Keratinocyte (primary cell): ENCODE measurements around the gene SCN8A. TPM values are rescaled to one million over a fixed set of nuclear protein-coding genes. Genes with fewer than 3 reads are reported as not detected.

Experiments
- DNase-seq: peaks from one replicate; pipeline ENCODE4 v3.0.0-alpha.2; 2011; ENCODE audit warnings: low read depth, missing footprints, low spot score
- FAIRE-seq: peaks from 2 replicates; lab custom pipeline; 2011; peaks lifted over from hg19 to GRCh38; lab: Jason Lieb, UNC
- H2AFZ ChIP-seq: 2 replicates; pipeline ENCODE4 v1.6.0; 2012; ENCODE audit warnings: low read length, control low read depth, inconsistent platforms; ENCODE audit not compliant: control insufficient read depth
- H3K27ac ChIP-seq: 2 replicates; pipeline ENCODE4 v1.5.1; 2011; ENCODE audit warnings: low read length; ENCODE audit not compliant: control insufficient read depth, insufficient read depth
- H3K27me3 ChIP-seq: 3 replicates; pipeline ENCODE4 v1.6.0; 2011; ENCODE audit warnings: low read length; ENCODE audit not compliant: control insufficient read depth, insufficient read depth; ENCODE audit errors: extremely low read depth
- H3K36me3 ChIP-seq, 2 experiments: 2 replicates in 1 of 2; 3 replicates in 1 of 2; pipeline ENCODE4 v1.5.1; 2011; ENCODE audit warnings: low read length in 2 of 2, mild to moderate bottlenecking in 1 of 2; ENCODE audit not compliant: control insufficient read depth in 2 of 2, insufficient read depth in 2 of 2; ENCODE audit errors: extremely low read depth in 1 of 2
- H3K4me1 ChIP-seq: 3 replicates; pipeline ENCODE4 v1.5.1; 2011; ENCODE audit warnings: low read length; ENCODE audit not compliant: control insufficient read depth, insufficient read depth; ENCODE audit errors: extremely low read depth
- H3K4me2 ChIP-seq: 3 replicates; pipeline ENCODE4 v1.6.0; 2011; ENCODE audit warnings: low read depth, low read length; ENCODE audit not compliant: control insufficient read depth, insufficient read depth; ENCODE audit errors: extremely low read depth
- H3K4me3 ChIP-seq, 3 experiments: fragments of 200-600 bp in 1 of 3; sonication (generic) in 1 of 3; 2 replicates in 2 of 3; 3 replicates in 1 of 3; pipeline ENCODE4 v1.5.1; 2011 to 2016; ENCODE audit warnings: low read length in 3 of 3, mild to moderate bottlenecking in 3 of 3, control low read depth in 2 of 3, inconsistent platforms in 1 of 3, low read depth in 1 of 3, mixed read lengths in 1 of 3, mixed run types in 1 of 3, moderate library complexity in 1 of 3; ENCODE audit not compliant: control insufficient read depth in 2 of 3, insufficient read depth in 2 of 3; ENCODE audit errors: extremely low read depth in 1 of 3
- H3K79me2 ChIP-seq: 2 replicates; pipeline ENCODE4 v1.6.0; 2012; ENCODE audit warnings: low read length; ENCODE audit not compliant: control insufficient read depth, insufficient read depth
- H3K9ac ChIP-seq: 3 replicates; pipeline ENCODE4 v1.6.0; 2011; ENCODE audit warnings: low read length; ENCODE audit not compliant: control insufficient read depth, insufficient read depth; ENCODE audit errors: extremely low read depth
- H3K9me1 ChIP-seq: 3 replicates; pipeline ENCODE4 v1.6.0; 2011; ENCODE audit warnings: low read length; ENCODE audit not compliant: control insufficient read depth, insufficient read depth; ENCODE audit errors: extremely low read depth
- H3K9me3 ChIP-seq: 2 replicates; pipeline ENCODE4 v1.5.1; 2012; ENCODE audit warnings: low read depth, low read length; ENCODE audit not compliant: control insufficient read depth
- H4K20me1 ChIP-seq: 3 replicates; pipeline ENCODE4 v1.6.0; 2011; ENCODE audit warnings: low read length; ENCODE audit not compliant: control insufficient read depth, insufficient read depth; ENCODE audit errors: extremely low read depth
- CTCF ChIP-seq, 3 experiments: IDR thresholded peaks in 1 of 3; conservative IDR thresholded peaks in 1 of 3; optimal IDR thresholded peaks in 1 of 3; 2 replicates in 2 of 3; 3 replicates in 1 of 3; pipeline versions ENCODE3 to v1.5.1; 2011; ENCODE audit warnings: low read length in 3 of 3, mild to moderate bottlenecking in 3 of 3, moderate library complexity in 2 of 3, control low read depth in 1 of 3, inconsistent platforms in 1 of 3; ENCODE audit not compliant: insufficient read depth in 2 of 3; ENCODE audit errors: extremely low read depth in 1 of 3
- EZH2 ChIP-seq: IDR thresholded peaks from one replicate; pipeline ENCODE4 v1.6.1; 2012; ENCODE audit warnings: inconsistent platforms, mild to moderate bottlenecking, low read length, moderate library complexity
- dilution Hi-C: fragments of 300-500 bp; cut with MboI; formaldehyde crosslinking; loops from one replicate; pipeline ENCODE4 v1.7.0; 2020; ENCODE audit warnings: low sequenced_read_pairs; ENCODE audit not compliant: extremely low pct_ligation_motif_present
- polyA plus RNA-seq, 5 experiments: library from polyadenylated mRNA; depleted of rRNA in 3 of 5; stranded (reverse) in 3 of 5; stranded (forward) in 1 of 5; unstranded in 1 of 5; fragments of >200 nt; gene quantifications; 1 replicate in 1 of 5; 2 replicates in 3 of 5; 3 replicates in 1 of 5; pipeline versions ENCODE4 v1.2.1 to v1.2.3, GENCODE V29; 2011 to 2012; ENCODE audit warnings: missing spikeins in 2 of 5, low read depth in 1 of 5, low replicate concordance in 1 of 5

SCN8A gene
- polyA plus RNA-seq, 1 donor (not counting 4 experiments of a cell fraction or from before 2014, with no cell fraction given): 1.1 TPM

- TF ChIP-seq EZH2 (no peak), CTCF (optimal IDR thresholded peaks at IDR 0.05 in 1 of 3, IDR thresholded peaks at IDR 0.05 in 1 of 3, conservative IDR thresholded peaks at IDR 0.05 in 1 of 3; ENCODE audit: extremely low read depth in 1 of 3, insufficient read depth in 2 of 3, low read length in 3 of 3) (no peak)
- DNase-seq (no peak), FAIRE-seq (no peak)
- H2AFZ ChIP-seq: no peak overlapping the region
- H3K36me3 ChIP-seq: no peaks in the 10 kb centered on the region
- H4K20me1 ChIP-seq: no peaks in the 10 kb centered on the region
- no peak overlapping the region for H3K27ac ChIP-seq
- no peaks in the 10 kb centered on the region for H3K9me1 ChIP-seq
- H3K4me1 ChIP-seq: no peaks in the 10 kb centered on the region
- H3K27me3 ChIP-seq: no peaks in the 10 kb centered on the region
- no peaks in the 10 kb centered on the region for H3K9me3 ChIP-seq
- dilution Hi-C loops: no loop called here
- no peak overlapping the region for H3K4me3 ChIP-seq
- H3K4me2 ChIP-seq: no peak overlapping the region
- no peaks in the 10 kb centered on the region for H3K79me2 ChIP-seq
- H3K9ac ChIP-seq: no peak overlapping the region
Measured at GRCh38 chr12:51763743-51764142, 172.7 kb downstream of the SCN8A start.

- H3K79me2 ChIP-seq: no peaks in the 10 kb centered on the region
- H3K4me3 ChIP-seq: no peak overlapping the region
- H3K4me1 ChIP-seq: peaks cover 7% of the 10 kb centered on the region
- no peak overlapping the region for H2AFZ ChIP-seq
- no peaks in the 10 kb centered on the region for H3K9me3 ChIP-seq
- H3K9me1 ChIP-seq: no peaks in the 10 kb centered on the region
- DNase-seq: no peak
- H3K4me2 ChIP-seq: no peak overlapping the region
- FAIRE-seq: no peak
- no peak overlapping the region for H3K27ac ChIP-seq
- H3K36me3 ChIP-seq: no peaks in the 10 kb centered on the region
- H4K20me1 ChIP-seq: no peaks in the 10 kb centered on the region
- H3K27me3 ChIP-seq: no peaks in the 10 kb centered on the region
- no peak overlapping the region for H3K9ac ChIP-seq
- dilution Hi-C loops: no loop called here
- TF ChIP-seq CTCF (optimal IDR thresholded peaks at IDR 0.05 in 1 of 3, IDR thresholded peaks at IDR 0.05 in 1 of 3, conservative IDR thresholded peaks at IDR 0.05 in 1 of 3; ENCODE audit: extremely low read depth in 1 of 3, insufficient read depth in 2 of 3, low read length in 3 of 3) (no peak), EZH2 (no peak)
Measured at GRCh38 chr12:51766067-51766676, 175.1 kb downstream of the SCN8A start.
